NCI-H82 treated with DMSO at 0.1 percent for 48 hours (cell line): ENCODE results near the gene DSCAM.

ENCODE experiments used
- DNase-seq: peaks from one replicate; lab custom pipeline; 2025; ENCODE audit not compliant: unreplicated experiment; lab: John Stamatoyannopoulos, UW

Gene DSCAM

GRCh38 chr21:39966786-39967185 lies 880.2 kb downstream of the DSCAM start:
- no peak for DNase-seq

- DNase-seq: no peak
Measured at GRCh38 chr21:39965026-39965425, 881.9 kb downstream of the DSCAM start.

- no peak for DNase-seq
Measured at GRCh38 chr21:39961251-39961650, 885.7 kb downstream of the DSCAM start.
